ENCODE data around the gene PNPLA7.
"Not testable (repeated sequence)": the region's sequence is repeated elsewhere in the genome, so short reads cannot be mapped to it uniquely, and the experiment has no call there.

Gene PNPLA7

DNA sequence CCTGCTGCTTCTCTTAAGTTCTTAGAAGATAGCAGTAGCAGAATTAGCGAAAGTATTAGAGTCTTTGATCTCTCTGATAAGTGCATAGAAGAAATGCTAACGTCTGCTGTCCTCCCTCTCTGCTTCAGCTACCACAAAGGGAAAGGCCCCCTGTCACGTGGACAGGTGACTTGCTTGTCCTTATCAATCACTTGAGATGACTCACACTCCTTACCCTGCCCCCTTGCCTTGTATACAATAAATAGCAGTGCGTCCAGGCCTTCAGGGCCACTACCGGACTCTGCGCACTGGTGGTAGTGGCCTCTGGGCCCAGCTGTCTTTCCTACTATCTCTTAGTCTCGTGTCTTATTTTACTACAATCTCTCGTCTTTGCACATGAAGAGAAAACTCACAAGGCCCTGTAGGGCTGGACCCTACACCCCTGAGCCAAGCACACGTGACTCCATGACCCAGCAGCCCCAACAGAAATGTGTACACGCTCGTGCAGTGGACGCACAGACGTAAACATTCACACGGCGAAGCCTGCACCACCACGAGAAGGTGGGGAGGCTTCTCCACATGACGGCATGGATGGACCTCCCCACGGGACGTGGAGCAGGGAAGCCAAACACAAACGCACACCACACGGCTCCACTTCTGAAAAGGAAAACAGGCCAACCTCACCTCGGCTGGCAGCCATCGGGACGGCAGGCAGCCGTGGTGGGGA is 38.3 kb downstream of the PNPLA7 start:
- no peak for DNase-seq

DNA sequence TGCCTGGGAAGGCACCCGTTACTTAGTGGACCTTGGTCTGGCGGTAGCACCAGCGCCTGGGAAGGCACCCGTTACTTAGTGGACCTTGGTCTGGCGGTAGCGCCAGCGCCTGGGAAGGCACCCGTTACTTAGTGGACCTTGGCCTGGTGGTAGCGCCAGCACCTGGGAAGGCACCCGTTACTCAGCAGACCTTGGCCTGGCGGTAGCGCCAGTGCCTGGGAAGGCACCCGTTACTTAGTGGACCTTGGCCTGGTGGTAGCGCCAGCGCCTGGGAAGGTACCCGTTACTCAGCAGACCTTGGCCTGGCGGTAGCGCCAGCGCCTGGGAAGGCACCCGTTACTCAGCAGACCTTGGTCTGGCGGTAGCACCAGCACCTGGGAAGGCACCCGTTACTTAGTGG is 39.1 kb downstream of the PNPLA7 start:
- DNase-seq: not testable (repeated sequence)

DNA sequence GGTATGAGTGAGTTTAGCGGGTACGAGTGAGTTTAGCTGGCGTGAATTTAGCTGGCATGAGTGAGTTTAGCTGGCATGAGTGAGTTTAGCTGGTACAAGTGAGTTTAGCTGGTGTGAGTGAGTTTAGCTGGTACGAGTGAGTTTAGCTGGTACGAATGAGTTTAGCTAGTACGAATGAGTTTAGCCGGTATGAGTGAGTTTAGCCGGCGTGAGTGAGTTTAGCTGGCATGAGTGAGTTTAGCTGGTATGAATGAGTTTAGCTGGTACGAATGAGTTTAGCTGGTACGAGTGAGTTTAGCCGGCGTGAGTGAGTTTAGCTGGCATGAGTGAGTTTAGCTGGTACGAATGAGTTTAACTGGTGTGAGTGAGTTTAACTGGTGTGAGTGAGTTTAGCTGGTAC is 41.0 kb downstream of the PNPLA7 start:
- DNase-seq: no peak

DNA sequence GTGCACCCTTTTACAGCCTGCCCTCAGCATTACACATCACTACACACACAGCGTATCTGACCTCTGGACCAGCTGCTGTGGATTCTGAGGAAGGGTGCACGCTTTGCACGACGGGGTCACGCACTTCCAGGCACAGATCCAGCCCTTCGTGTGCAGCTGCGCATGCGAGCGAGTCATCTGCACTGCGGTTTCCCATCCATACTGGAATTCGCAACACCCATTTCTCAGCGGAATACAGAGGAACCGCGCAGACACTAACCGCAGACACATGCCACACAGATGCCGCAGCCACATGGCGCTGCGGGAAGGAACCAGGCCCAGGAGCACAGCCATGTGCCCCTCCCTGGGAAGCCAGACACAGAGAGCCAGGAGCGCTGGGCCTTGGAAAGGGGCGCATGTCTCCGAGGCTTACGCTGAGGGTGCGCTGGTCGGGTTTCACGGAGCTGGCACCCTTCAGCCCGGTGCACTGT is 43.5 kb downstream of the PNPLA7 start:
- DNase-seq: no peak

DNA sequence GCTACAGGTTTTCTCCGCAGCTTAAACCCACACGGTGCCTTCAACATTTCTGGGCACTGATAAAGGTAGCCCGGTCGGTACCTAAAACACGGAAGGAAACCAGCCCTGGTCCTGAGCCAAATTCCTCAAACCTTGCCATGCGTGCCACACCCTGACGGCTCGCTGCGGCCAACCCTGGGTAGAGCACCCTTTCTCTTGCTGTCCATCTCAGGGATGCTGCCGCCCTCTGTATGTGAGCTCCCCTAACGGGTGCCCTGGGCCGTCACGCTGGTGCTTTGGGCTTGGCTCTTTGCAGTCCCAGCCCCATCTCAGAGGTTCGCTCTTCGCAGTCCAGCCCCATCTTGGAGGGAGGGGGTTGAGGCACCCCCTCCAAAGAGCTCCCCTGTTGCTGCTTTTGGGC is 43.9 kb downstream of the PNPLA7 start:
- DNase-seq: no peak

DNA sequence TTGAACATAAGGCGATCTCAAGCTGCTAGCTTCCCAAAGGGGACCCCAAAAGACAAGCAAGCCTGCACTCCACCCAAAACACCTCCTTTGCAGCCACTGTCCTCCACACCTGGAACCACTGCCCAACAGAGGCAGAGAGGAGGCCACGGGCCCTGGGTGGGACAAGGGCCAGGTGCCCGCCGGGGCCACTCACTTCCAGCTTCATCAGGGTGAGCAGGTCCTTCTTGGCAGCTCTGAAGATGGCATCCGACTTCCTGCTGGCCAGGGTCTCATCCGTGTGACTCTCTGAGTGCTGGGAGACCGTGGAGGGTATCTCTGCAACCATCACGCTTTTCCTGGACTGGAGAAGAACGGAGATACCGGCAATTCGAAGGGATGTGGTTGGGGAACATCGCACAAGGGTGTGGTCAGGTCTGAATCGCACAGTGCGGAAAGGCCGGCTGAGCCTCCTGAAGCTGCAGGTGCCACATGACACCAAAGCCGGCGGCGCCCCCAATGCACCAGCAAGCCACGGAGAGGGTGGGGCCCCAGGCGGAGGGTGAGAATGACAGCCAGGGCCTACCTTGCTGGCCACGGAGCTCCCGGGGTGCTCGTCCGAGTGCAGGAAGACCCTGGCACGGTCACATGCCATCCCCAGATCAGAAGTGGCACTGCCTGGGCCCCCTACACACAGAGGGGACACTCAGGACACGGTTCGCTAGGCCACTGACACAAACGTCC is 44.6 kb downstream of the PNPLA7 start:
- DNase-seq: no peak

DNA sequence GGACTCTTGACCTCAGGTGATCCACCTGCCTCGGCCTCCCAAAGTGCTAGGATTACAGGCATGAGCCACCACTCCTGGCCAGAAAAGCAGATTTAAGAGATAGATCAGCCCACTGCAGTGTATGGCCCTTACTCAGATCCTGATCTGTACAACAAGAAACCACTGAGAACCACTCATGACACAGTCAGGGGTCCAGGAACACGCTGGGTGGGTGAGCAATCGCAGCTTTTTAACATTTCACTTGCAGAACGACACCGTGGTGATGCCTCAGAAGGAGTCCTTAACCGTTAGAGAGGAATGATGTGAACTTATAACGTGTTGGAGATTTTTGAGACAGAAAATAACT is 45.8 kb downstream of the PNPLA7 start:
- no peak for DNase-seq

DNA sequence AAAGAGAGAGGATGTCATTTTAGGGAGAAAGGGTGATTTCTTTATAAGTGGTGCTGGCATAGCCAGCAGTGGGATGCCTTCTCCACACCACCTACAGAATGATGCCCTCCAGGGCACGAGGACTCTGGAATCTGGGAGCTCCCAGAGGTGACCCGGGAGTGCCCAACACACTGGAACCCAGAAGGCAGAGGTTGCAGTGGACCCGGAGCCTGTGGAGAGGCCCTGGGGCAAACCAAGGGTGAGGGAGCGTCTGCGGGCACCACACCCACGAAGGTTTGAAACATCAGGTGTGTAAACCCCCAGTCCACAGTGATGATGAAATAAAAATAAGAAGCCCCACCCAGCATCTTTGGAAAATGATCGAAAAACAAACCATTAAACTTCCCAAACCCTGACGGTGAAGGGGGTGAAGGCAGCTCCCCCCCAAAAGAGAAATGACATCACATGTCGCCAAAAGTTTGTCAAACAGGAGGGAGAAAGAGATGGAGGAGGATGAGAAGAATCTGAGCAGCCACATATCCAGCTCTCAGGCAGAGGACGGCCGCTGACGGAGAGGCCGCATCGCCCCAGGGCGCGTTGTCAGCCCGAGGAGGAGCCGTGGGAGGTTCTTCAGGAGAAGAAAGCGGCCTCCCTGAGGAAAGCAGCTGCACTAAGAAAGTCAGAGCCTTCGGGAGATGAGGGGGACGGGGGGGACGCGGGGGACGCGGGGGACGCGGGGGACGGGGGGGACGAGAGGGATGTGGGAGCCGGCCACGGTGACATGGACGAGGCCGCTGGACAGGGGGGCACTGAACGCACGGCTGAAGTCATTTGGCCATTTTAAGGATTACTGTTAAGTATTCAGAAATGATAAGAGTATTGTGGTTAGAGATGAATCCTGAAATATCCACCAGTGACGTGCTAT is 47.9 kb downstream of the PNPLA7 start:
- no peak for DNase-seq

DNA sequence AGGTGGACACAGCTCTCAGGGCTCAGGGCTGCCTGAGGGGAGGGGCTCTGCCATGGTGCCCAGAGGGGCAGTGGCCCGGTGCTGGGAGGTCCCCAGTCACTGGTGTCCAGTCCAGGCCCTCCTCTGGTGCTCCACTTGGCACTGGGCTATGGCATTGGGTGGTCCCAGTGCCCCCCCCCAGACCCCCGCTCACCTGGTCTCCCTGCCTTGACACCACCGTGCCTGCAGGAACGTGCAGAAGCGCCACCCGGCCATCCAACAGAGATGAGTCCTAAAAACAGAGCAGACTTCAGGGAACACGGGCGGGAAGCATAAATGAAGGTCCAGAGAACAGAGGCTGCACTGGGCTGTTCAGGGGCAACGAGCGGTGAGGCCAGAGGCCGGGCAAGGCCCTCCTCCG is 48.7 kb downstream of the PNPLA7 start:
- DNase-seq: no peak

DNA sequence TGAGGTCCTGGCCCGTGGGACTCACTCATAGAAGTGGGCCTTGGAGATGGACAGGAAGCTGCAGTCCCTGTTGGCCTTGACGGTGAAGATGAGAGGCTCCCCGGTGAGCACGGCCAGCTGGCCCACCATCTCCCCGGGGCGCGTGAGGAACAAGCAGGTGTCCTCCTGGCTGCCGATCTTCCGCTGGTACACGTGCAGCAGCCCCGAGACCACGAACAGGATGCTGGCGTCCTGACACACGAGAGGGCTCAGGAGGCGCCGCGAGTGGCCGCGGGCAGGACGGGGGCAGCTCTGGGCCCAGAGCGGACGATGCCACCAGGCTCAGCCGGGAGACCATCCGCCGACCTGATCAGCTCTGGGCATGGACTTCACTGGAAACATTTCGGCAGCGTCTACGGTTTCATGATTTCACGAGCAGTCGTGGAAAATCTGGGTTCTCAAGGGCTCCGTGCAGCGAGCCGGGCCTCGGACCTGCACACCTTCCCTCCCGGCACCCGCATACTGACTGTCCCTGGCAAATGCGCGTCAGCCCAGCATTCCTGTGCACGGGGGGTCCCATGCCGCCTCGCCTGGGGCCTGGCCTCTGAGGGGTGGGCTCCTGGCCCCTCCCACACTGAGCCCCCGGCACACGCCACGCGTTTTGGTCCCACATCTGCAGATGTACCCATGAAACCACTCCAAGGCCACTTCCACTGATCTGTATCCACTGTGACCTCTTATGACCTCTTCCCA is 49.4 kb downstream of the PNPLA7 start:
- no peak for DNase-seq

DNA sequence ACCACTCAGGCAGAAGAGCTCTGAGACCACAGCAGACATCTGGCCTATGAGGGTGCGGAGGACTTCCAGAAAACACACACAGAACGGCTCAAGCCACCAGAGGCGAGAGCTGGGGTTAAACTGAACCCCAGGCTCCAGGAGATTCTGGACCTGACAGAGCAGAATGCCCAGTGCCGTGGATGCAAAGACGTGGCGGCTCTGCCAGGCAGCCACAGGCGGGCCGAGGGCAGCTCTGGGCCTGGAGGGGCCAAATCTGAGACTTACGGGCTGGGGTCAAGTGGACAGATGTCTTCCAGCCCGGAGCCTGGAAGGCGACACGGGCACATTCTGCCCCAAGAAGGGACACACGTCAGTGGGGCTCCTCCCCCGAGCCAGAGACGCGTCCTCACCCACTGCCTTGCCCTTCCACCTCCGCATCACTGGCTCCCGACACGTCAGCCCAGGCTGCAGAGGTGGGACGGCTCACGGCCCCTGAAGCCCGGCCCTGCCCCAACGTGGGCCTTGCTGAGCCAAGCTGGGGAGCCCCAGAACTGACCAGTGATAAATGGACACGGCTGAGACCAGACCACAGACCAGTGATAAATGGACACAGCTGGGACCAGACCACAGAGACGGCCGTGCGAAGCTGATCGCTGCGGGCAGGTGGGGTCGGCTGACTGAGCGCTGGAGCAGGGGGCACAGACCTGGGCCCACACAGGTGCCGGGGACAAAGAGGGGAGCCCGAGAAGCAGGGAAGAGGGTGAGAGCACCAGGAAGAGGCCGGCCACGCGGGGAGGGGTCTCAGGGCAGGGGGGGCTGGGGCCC is 50.1 kb downstream of the PNPLA7 start:
- DNase-seq: no peak

DNA sequence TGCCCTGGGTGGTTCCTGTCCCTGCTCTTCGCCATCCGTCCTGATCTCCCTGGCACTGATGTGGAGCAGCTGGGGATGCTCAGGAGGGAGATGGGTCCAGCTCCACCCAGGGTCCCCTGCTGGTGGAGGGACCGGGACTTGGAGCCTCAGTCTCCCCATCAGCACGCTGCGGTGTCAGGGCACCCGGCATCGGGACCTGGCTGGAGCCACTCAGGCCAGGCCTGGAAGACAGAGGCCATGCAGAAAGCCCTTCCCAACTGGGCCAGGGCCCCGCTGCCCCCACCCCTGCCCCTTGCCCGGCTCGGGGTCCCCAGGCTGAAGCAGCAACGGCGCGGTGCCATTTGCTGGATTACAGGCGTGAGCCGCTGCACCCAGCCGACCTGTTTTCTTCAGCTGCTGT is 50.8 kb downstream of the PNPLA7 start:
- DNase-seq: no peak

DNA sequence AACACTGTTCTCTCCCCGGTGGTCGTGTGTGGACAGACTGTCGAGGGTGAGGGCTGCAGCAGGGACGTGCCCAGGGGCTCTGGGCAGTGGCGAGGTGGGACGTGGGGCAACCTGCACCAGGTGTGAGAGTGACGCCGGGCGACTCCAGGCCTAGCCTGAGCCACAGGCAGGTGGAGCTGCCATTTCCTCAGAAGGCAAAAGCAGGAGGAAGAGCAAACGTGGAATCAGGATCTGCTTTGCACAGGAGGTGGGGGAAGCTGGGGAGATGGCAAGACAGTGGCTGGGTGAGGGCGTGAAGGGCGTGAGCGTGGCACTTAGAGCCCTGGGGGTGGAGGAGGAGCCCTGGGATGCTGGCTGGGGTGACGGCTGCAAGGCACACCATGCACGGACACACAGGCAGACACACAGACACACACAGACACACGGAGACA is 51.5 kb downstream of the PNPLA7 start:
- DNase-seq: no peak

DNA sequence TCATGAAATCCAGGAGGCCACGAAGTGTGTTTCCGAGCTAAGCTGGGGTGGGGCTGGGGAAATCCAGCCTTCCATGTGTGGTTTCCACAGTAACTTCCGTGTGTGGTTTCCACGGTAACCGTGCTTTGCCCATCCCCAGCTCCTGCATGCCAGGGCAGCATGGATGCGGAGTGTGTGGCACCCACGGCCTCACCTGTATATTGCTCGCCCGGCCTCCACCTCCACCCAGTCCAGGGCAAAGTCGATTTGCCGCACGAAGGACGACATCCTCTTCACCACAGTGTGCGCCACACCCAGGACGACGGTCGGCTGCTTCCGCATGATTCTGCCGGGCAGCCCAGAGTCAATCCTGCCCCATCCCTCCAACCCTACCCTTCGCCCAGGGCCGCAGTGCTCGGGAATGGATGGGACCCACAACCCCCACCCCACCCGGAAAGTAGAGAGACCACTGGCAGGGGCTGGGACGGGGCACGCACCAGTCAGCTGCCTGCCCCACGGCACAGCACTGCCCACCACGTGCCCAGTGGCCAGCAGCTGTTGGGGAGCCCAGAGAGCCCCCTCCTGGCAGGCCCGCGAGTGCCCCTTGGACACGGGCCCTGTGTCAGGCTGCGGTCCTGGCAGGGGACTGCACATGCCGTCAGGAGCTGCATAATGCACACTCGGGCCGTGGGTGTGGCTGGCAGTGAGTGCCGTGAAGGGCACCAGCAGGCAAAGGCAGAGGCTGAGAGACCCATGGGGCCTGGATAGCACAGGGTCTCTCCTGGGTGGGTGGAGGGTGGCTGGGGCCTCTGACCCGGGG is 52.1 kb downstream of the PNPLA7 start:
- no peak for DNase-seq

DNA sequence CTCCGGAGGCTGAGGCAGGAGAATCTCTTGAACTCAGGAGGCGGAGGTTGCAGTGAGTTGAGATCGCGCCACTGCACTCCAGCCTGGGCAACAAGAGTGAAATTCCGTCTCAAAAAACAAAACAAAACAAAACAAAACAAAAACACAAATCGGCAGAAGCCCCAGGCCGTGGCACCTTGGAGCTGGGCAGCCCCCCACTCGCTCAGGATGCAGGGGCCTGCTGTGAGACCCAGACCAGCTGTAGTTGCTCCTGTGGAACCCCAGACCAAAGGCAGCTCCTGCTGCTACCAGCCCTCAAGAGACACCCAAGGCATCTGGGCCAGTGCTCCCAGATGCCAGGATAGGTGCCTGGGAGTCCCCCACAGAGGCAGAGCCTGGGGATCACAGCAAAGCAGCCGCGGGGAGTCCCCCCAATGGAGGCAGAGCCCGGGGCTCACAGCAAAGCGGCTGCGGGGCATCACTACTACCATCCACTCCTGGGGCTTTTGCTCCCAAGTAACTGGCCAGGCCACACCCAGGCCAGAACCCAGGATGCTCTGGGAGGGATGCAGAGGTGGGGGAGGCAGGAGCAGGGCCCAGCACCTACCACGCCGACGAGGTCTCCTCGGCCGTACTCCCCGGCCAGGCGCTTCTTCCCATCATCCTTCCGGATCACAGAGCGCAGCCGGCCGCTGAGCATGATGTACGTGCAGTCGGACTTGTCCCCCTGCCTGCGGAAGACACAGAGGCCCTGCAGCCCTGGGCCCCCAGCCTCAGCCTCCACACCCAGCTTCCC is 53.4 kb downstream of the PNPLA7 start:
- DNase-seq: no peak

DNA sequence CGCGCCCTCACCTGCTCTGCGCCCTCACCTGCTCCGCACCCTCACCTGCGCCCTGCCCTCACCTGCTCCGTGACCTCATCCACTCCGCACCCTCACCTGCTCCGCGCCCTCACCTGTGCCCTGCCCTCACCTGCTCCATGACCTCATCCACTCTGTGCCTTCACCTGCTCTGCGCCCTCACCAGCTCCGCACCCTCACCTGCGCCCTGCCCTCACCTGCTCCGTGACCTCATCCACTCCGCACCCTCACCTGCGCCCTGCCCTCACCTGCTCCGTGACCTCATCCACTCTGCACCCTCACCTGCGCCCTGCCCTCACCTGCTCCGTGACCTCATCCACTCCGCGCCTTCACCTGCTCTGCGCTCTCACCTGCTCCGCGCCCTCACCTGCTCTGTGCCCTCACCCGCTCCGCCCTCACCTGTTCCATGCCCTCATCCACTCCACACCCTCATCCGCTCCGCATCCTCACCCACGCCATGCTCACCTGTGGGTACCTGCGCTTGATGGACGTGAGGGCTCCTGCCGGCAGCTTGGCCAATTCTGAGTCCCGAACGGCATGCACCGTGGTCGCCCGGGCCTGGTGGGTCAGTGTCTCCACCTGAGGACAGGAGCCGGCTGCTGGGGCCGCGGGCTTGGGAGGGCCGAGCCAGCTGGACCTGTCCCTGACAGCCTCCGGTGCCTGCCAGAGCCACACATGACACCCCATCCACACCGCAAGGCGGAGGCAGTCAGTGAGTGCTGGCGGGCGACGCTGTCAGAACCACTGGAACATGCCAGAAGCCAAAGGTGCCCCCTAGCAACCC is 55.5 kb downstream of the PNPLA7 start:
- DNase-seq: no peak

DNA sequence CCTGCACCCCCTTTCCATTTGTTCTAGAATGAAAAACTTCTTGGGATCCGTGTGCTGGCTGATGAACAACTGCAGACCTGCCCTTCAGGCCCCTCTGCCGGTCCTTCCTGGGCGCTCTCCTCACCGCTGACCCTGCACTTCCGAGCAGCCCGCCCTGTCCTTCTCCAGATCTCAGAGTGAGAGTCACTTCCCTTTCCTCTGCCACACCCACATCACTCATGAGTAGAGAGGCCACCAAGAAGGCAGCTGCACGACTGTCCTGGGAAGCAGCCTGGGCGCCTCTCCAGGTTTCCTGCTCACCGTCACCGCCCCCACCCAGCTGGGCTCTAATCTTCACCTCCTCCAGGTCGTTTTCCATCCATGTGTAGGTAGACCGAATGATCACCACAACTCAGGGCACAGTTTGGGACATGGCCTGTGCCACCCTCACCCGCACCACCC is 56.1 kb downstream of the PNPLA7 start:
- DNase-seq: no peak

DNA sequence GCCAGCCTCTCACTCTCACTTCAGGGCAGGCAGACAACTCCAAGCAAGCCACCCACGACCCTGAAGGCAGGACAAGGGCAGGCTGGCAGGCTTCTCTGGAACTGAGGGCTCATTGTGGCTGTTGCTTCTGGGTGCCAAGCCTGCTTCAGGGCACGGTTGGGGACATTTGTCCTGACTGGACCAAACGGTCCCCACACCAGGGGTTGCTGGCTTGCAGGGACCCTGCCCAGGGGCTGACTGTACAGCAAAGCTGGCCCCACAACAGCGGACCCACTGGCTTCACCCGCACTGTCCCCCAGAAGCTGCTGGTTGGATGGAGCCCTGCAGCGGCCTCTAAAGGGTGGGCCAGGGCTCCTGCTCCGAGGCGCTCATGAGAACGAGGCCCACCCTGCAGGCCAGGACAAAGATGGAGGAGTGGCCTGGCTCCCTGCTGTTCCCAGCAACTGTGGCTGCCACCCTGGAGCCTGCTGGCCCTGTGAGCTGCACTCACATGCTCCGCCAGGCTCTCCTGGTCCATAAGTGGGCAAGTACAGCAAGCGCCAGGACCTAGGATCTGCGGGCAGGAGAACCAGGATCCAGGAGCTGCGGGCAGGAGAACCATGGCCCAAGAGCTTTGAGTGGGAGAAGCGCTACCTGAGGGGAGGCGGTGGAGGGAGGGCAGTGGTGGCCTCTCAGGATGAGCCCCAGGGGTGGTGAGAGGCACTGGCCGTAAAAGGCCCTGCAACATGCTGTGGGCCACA is 56.7 kb downstream of the PNPLA7 start:
- DNase-seq: no peak
